Neuronal stem cell (in vitro differentiated cells): ENCODE data around the gene REC114.

Experiments used
- DNase-seq: peaks from one replicate; pipeline ENCODE4 v3.0.0-alpha.2; 2013; ENCODE audit warnings: low spot score
- H2AFZ ChIP-seq: one replicate; pipeline ENCODE4 v1.6.1; 2013; ENCODE audit warnings: mild to moderate bottlenecking, low read length, inconsistent platforms
- H2AK5ac ChIP-seq: 2 replicates; pipeline ENCODE4 v1.6.1; 2013; ENCODE audit warnings: low read depth, mild to moderate bottlenecking, inconsistent platforms, low read length, moderate library complexity, mixed read lengths
- H2BK120ac ChIP-seq: 2 replicates; pipeline ENCODE4 v1.6.1; 2013; ENCODE audit warnings: low read depth, mild to moderate bottlenecking, inconsistent platforms, low read length, moderate library complexity, mixed read lengths
- H2BK12ac ChIP-seq: one replicate; pipeline ENCODE4 v1.6.1; 2013; ENCODE audit warnings: low read length, inconsistent platforms
- H2BK15ac ChIP-seq: 2 replicates; pipeline ENCODE4 v1.6.1; 2013; ENCODE audit warnings: mild to moderate bottlenecking, low read length, inconsistent platforms, mixed read lengths
- H2BK5ac ChIP-seq: one replicate; pipeline ENCODE4 v1.6.1; 2013; ENCODE audit warnings: inconsistent platforms, mild to moderate bottlenecking, low read length, moderate library complexity
- H3K14ac ChIP-seq: one replicate; pipeline ENCODE4 v1.6.1; 2013; ENCODE audit warnings: low read length, inconsistent platforms
- H3K18ac ChIP-seq: 2 replicates; pipeline ENCODE4 v1.6.1; 2013; ENCODE audit warnings: low read length, inconsistent platforms
- H3K23ac ChIP-seq: 2 replicates; pipeline ENCODE4 v1.6.1; 2013; ENCODE audit warnings: low read depth, mild to moderate bottlenecking, mixed read lengths, low read length, inconsistent platforms; ENCODE audit not compliant: poor library complexity
- H3K27ac ChIP-seq: replicated peaks from 3 replicates; pipeline ENCODE4 v1.5.1; 2013; ENCODE audit warnings: low read length, inconsistent platforms
- H3K27me3 ChIP-seq, 3 experiments: 2 replicates each; pipeline ENCODE4 v1.6.1; 2013; ENCODE audit warnings: low read length in 3 of 3, mild to moderate bottlenecking in 2 of 3, inconsistent platforms in 1 of 3, low read depth in 1 of 3, mixed read lengths in 1 of 3, moderate library complexity in 1 of 3; ENCODE audit not compliant: control insufficient read depth in 3 of 3, insufficient read depth in 3 of 3
- H3K36me3 ChIP-seq, 2 donors: replicated peaks in 1 of 2; 2 replicates each; pipeline ENCODE4 v1.6.1; 2013; ENCODE audit warnings: low read length in 2 of 2; ENCODE audit not compliant: control insufficient read depth in 2 of 2, insufficient read depth in 2 of 2
- H3K4ac ChIP-seq: 2 replicates; pipeline ENCODE4 v1.6.1; 2013; ENCODE audit warnings: inconsistent platforms, mild to moderate bottlenecking, low read length, moderate library complexity
- H3K4me1 ChIP-seq, 2 donors: 1 replicate in 1 of 2; 2 replicates in 1 of 2; pipeline ENCODE4 v1.6.1; 2013; ENCODE audit warnings: low read length in 2 of 2, low read depth in 1 of 2; ENCODE audit not compliant: control insufficient read depth in 2 of 2, insufficient read depth in 1 of 2
- H3K4me2 ChIP-seq: one replicate; pipeline ENCODE4 v1.6.1; 2013; ENCODE audit warnings: mild to moderate bottlenecking, low read length, inconsistent platforms; ENCODE audit not compliant: insufficient read depth, poor library complexity, severe bottlenecking
- H3K4me3 ChIP-seq, 2 donors: 2 replicates each; pipeline ENCODE4 v1.5.1; 2013; ENCODE audit warnings: low read length in 2 of 2, mild to moderate bottlenecking in 2 of 2, inconsistent platforms in 1 of 2, moderate library complexity in 1 of 2
- H3K79me1 ChIP-seq: one replicate; pipeline ENCODE4 v1.6.1; 2013; ENCODE audit warnings: low read depth, mild to moderate bottlenecking, inconsistent platforms, low read length, moderate library complexity
- H3K9ac ChIP-seq: one replicate; pipeline ENCODE4 v1.6.1; 2013; ENCODE audit warnings: mild to moderate bottlenecking, low read depth, low read length, inconsistent platforms; ENCODE audit not compliant: poor library complexity
- H3K9me3 ChIP-seq, 2 donors: replicated peaks in 1 of 2; 2 replicates each; pipeline versions ENCODE3 to v1.6.1; 2013; ENCODE audit warnings: low read length in 2 of 2, mild to moderate bottlenecking in 2 of 2, inconsistent platforms in 1 of 2, low read depth in 1 of 2, mixed read lengths in 1 of 2, moderate library complexity in 1 of 2; ENCODE audit not compliant: control insufficient read depth in 2 of 2, insufficient read depth in 1 of 2
- H4K8ac ChIP-seq: one replicate; pipeline ENCODE4 v1.6.1; 2013; ENCODE audit warnings: low read depth, mild to moderate bottlenecking, inconsistent platforms, low read length, moderate library complexity
- H4K91ac ChIP-seq: one replicate; pipeline ENCODE4 v1.6.1; 2013; ENCODE audit warnings: low read length, low read depth, mild to moderate bottlenecking, inconsistent platforms; ENCODE audit not compliant: poor library complexity
- WGBS, 2 donors: extraction: QIAGEN DNeasy Blood & Tissue Kit; methylation state at CpG; one replicate each; pipeline ENCODE4 v1.1.7; 2013; ENCODE audit warnings: missing lambda C conversion rate in 2 of 2, mixed read lengths in 1 of 2; ENCODE audit not compliant: insufficient read length in 2 of 2, insufficient replicate concordance in 1 of 2; ENCODE audit errors: extremely low coverage in 2 of 2; 5-methylcytosine and 5-hydroxymethylcytosine counted together

Gene REC114

GRCh38 chr15:73601451-73602445 lies 158.8 kb downstream of the REC114 start:
- no peak overlapping the region for H3K4ac ChIP-seq
- WGBS, 2 donors, result no CpG with 5 or more reads among the region's 7 CpGs
- peak overlapping the region; percentile 86 for H3K27ac ChIP-seq
- peaks cover 2% of the 10 kb centered on the region for H3K79me1 ChIP-seq
- no peak overlapping the region for H2BK15ac ChIP-seq
- no peak overlapping the region for H3K4me2 ChIP-seq
- H3K4me3 ChIP-seq, result no peak overlapping the region
- no peak overlapping the region for H3K23ac ChIP-seq
- H3K36me3 ChIP-seq, result peaks cover 0 to 3% of the 10 kb centered on the region in 2 donors
- no peak overlapping the region for H3K18ac ChIP-seq
- no peak overlapping the region for H2BK5ac ChIP-seq
- H2AK5ac ChIP-seq, result no peak overlapping the region
- no peak overlapping the region for H3K9ac ChIP-seq
- no peak overlapping the region for H4K8ac ChIP-seq
- H2BK120ac ChIP-seq, result no peak overlapping the region
- H3K14ac ChIP-seq, result no peak overlapping the region
- H3K27me3 ChIP-seq, result no peaks in the 10 kb centered on the region
- peaks cover 22 to 36% of the 10 kb centered on the region in 2 donors for H3K4me1 ChIP-seq
- no peak overlapping the region for H2AFZ ChIP-seq
- no peak for DNase-seq
- no peak overlapping the region for H2BK12ac ChIP-seq
- no peaks in the 10 kb centered on the region for H3K9me3 ChIP-seq
- H4K91ac ChIP-seq, result no peak overlapping the region

DNA sequence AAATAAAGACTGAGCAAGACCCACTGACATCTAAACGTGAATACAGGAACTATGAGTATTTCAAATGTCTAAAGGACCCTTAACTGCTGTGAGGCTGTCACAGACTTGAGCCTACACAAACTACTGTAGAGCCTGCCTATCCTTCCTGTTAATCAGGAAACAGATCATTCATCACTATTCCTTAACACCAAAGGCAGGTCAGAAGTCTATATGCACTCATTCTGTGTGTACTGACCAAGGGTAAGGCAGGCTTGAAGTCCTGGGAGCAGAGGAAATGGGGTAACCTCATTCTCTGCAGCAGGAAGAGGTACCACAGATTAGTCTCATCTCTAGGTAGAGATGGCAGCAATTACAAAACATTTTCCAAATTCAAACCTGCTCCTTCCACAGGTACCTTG lies 159.5 kb downstream of the REC114 start:
- Histone ChIP-seq H3K4me3 (no peak overlapping the region), H2BK120ac (no peak overlapping the region), H2BK15ac (no peak overlapping the region), H3K4me2 (no peak overlapping the region), H3K23ac (no peak overlapping the region), H3K9me3 (no peaks in the 10 kb centered on the region), H3K36me3 (no peaks in the 10 kb centered on the region), H3K18ac (no peak overlapping the region), H3K4ac (no peak overlapping the region), H2BK12ac (no peak overlapping the region), H4K8ac (no peak overlapping the region), H2AK5ac (no peak overlapping the region), H2AFZ (no peak overlapping the region), H3K4me1 (peaks cover 22 to 30% of the 10 kb centered on the region in 2 donors), H3K79me1 (peaks cover 4% of the 10 kb centered on the region), H4K91ac (no peak overlapping the region), H3K14ac (no peak overlapping the region), H2BK5ac (no peak overlapping the region), H3K9ac (no peak overlapping the region), H3K27me3 (no peaks in the 10 kb centered on the region), H3K27ac (peak overlapping the region; percentile 86)
- no peak for DNase-seq
- no CpG with 5 or more reads among the region's 1 CpG for WGBS, 2 donors

DNA sequence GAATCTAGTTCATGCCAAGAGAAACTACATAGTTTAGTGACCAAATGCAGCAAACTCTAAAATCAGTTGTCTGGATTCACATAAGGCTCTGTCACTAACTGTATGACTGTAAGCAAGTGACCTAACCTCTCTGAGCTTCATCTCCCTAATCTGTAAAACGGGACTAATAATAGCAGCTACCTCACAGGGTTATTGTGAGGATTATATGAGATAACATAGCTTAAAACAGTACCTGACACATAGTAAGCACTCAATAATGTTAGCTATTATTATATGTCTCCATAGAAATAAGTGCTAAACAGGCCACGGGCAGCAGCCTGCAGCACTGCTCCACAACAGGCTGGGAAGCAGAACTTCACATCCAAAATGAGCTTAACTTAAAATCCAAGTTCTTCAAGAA lies 160.0 kb downstream of the REC114 start:
- H2BK15ac ChIP-seq, result no peak overlapping the region
- H3K36me3 ChIP-seq, result no peaks in the 10 kb centered on the region
- no CpG with 5 or more reads among the region's 2 CpGs for WGBS, 2 donors
- H4K91ac ChIP-seq, result no peak overlapping the region
- H3K27me3 ChIP-seq, result no peaks in the 10 kb centered on the region
- no peak for DNase-seq
- no peak overlapping the region for H3K14ac ChIP-seq
- peaks cover 22 to 27% of the 10 kb centered on the region in 2 donors for H3K4me1 ChIP-seq
- H3K79me1 ChIP-seq, result peaks cover 4% of the 10 kb centered on the region
- no peak overlapping the region for H2AFZ ChIP-seq
- H3K4me2 ChIP-seq, result no peak overlapping the region
- H4K8ac ChIP-seq, result no peak overlapping the region
- no peak overlapping the region for H2BK12ac ChIP-seq
- no peak overlapping the region for H3K4ac ChIP-seq
- no peaks in the 10 kb centered on the region for H3K9me3 ChIP-seq
- no peak overlapping the region for H3K9ac ChIP-seq
- H2BK120ac ChIP-seq, result no peak overlapping the region
- H3K27ac ChIP-seq, result no peak overlapping the region
- no peak overlapping the region for H3K4me3 ChIP-seq
- H3K18ac ChIP-seq, result no peak overlapping the region
- H3K23ac ChIP-seq, result no peak overlapping the region
- no peak overlapping the region for H2AK5ac ChIP-seq
- H2BK5ac ChIP-seq, result no peak overlapping the region

GRCh38 chr15:73604477-73604876 lies 161.5 kb downstream of the REC114 start:
- Histone ChIP-seq H2AFZ (no peak overlapping the region), H3K4me2 (no peak overlapping the region), H3K4me3 (no peak overlapping the region), H2BK12ac (no peak overlapping the region), H3K4ac (no peak overlapping the region), H2BK15ac (no peak overlapping the region), H4K91ac (no peak overlapping the region), H3K23ac (no peak overlapping the region), H3K14ac (no peak overlapping the region), H4K8ac (no peak overlapping the region), H3K27me3 (no peaks in the 10 kb centered on the region), H3K9me3 (no peaks in the 10 kb centered on the region), H2AK5ac (no peak overlapping the region), H3K36me3 (no peaks in the 10 kb centered on the region), H3K4me1 (peaks cover 17 to 20% of the 10 kb centered on the region in 2 donors), H3K79me1 (peaks cover 4% of the 10 kb centered on the region), H3K27ac (no peak overlapping the region), H3K18ac (no peak overlapping the region), H3K9ac (no peak overlapping the region), H2BK5ac (no peak overlapping the region), H2BK120ac (no peak overlapping the region)
- DNase-seq, result no peak
- WGBS, 2 donors, result no CpG with 5 or more reads among the region's 1 CpG
